ENCODE data around the gene RMC1. TPM values are rescaled to one million over a fixed set of nuclear protein-coding genes. Genes with fewer than 3 reads are reported as not detected.

Gene RMC1
- total RNA-seq, 2 experiments from 2014 or later, result 46.9 to 48.3 TPM

- H3K27ac ChIP-seq (ENCODE audit: low read depth in 1 of 2, low read length in 2 of 2), result no peak overlapping the region
- no peaks in the 10 kb centered on the region for H3K4me1 Mint-ChIP-seq (ENCODE audit: low read depth)
- H3K36me3 Mint-ChIP-seq (ENCODE audit: low read depth), result peaks cover 46% of the 10 kb centered on the region
- peaks cover 90% of the 10 kb centered on the region for H3K36me3 ChIP-seq (ENCODE audit: insufficient read depth, low read length)
- no peaks in the 10 kb centered on the region for H3K9me3 Mint-ChIP-seq
- no peak overlapping the region for H3K27ac Mint-ChIP-seq
- no peaks in the 10 kb centered on the region for H3K27me3 ChIP-seq (ENCODE audit: control insufficient read depth in 1 of 2, insufficient read depth in 2 of 2, low read length in 2 of 2)
- DNase-seq (no peak), ATAC-seq (ENCODE audit: poor library complexity) (no peak)
- H3K9me3 ChIP-seq (ENCODE audit: control insufficient read depth in 1 of 2, insufficient read depth in 1 of 2, low read length in 2 of 2), result no peaks in the 10 kb centered on the region
- H3K4me3 Mint-ChIP-seq, result no peak overlapping the region
- H3K4me3 ChIP-seq (ENCODE audit: low read length), result no peak overlapping the region
- intact Hi-C loops (cut with DNase I, micrococcal nuclease), result no loop called here
- no peaks in the 10 kb centered on the region for H3K4me1 ChIP-seq (ENCODE audit: insufficient read depth, low read length)
- no peaks in the 10 kb centered on the region for H3K27me3 Mint-ChIP-seq
- ChIA-PET CTCF (no interaction called here), POLR2A (no interaction called here)
- TF ChIP-seq, protein P1, sequence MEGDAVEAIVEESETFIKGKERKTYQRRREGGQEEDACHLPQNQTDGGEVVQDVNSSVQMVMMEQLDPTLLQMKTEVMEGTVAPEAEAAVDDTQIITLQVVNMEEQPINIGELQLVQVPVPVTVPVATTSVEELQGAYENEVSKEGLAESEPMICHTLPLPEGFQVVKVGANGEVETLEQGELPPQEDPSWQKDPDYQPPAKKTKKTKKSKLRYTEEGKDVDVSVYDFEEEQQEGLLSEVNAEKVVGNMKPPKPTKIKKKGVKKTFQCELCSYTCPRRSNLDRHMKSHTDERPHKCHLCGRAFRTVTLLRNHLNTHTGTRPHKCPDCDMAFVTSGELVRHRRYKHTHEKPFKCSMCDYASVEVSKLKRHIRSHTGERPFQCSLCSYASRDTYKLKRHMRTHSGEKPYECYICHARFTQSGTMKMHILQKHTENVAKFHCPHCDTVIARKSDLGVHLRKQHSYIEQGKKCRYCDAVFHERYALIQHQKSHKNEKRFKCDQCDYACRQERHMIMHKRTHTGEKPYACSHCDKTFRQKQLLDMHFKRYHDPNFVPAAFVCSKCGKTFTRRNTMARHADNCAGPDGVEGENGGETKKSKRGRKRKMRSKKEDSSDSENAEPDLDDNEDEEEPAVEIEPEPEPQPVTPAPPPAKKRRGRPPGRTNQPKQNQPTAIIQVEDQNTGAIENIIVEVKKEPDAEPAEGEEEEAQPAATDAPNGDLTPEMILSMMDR (IDR thresholded peaks at IDR 0.05), result no peak
These were observed 31.8 kb upstream of the RMC1 start for GRCh38 chr18:23471486-23471885.

DNA sequence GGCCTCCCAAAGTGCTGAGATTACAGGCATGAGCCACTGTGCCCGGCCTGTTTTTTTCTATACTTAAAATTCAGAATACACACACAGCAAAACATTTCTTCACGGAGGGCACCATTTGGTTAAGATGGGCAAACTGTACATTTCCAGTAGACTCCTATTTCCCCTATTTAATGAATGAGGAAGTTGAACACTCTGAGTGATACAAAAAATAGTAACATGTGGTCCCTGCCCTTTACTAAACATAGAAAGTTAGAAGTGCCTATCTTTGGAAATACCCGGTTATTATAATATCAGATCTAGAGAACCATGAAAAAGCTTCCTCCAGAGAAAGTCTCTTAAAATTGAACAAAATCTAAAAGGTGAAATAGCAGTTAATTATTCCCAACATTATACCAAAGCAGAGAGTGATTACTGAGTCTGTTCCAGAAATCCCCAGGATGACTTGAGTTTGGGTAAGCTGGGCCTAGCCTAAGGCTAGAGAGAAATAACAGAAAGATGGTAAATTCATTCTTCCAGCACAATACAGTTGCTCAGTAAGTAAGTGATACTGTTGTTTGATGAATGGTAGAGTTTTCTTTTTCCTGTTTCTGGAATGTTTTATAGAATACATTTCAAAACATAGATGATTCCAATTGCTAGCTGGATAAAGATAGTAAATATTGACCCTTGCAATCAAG lies 23.3 kb upstream of the RMC1 start:
- intact Hi-C loops (cut with DNase I, micrococcal nuclease), result no loop called here
- Histone ChIP-seq H3K36me3 (ENCODE audit: insufficient read depth, low read length) (peaks cover 62% of the 10 kb centered on the region), H3K4me1 (ENCODE audit: insufficient read depth, low read length) (no peaks in the 10 kb centered on the region), H3K9me3 (ENCODE audit: control insufficient read depth in 1 of 2, insufficient read depth in 1 of 2, low read length in 2 of 2) (no peaks in the 10 kb centered on the region), H3K27me3 (ENCODE audit: control insufficient read depth in 1 of 2, insufficient read depth in 2 of 2, low read length in 2 of 2) (no peaks in the 10 kb centered on the region), H3K27ac (ENCODE audit: low read depth in 1 of 2, low read length in 2 of 2) (no peak overlapping the region), H3K4me3 (ENCODE audit: low read length) (no peak overlapping the region)
- ChIA-PET POLR2A (interaction anchor here (0.7 kb wide), 1 partner anchor 22 kb away, joined by 4 read pairs; no protein-coding TSS in a partner anchor), CTCF (interaction anchor here (1.7 kb wide), 1 partner anchor 19 kb away, joined by 4 read pairs; no protein-coding TSS in a partner anchor)
- Mint-ChIP-seq H3K4me3 (no peak overlapping the region), H3K4me1 (ENCODE audit: low read depth) (no peaks in the 10 kb centered on the region), H3K9me3 (no peaks in the 10 kb centered on the region), H3K27me3 (no peaks in the 10 kb centered on the region), H3K27ac (no peak overlapping the region), H3K36me3 (ENCODE audit: low read depth) (peaks cover 70% of the 10 kb centered on the region)
- no peak for ATAC-seq (ENCODE audit: poor library complexity)
- no peak for DNase-seq
- TF ChIP-seq, protein P1 (IDR thresholded peaks at IDR 0.05), result no peak

DNA sequence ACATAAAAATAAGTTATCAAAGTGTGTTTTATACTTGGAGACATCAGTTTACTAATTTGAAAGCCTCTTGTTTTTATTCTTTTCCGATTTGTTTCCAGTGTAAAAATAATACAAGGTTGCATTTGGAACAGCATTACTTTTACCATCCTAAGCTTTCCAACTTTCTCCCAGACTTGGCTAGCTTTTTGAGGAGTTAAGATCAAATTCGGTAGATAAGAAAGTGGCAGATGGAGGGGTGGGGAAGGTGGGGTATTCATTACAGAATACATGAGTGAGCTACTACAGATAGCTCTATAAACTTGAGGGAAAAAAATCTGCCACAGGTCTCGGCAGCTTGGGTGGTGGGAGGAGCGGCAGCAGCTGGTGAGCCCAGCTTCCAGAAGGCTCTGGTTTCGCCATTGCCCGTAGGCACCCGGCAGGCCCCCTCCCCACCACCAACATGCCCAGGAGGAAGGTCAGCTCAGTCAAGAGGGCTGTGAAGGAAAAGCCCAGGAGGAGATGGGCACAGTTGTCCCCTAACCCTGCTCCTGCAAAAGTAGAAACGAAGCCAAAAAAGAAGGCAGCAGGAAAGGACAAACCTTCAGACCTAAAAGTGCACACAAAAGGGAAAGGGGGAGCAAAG lies 18.6 kb upstream of the RMC1 start:
- intact Hi-C loops (cut with DNase I, micrococcal nuclease), result no loop called here
- H3K4me1 Mint-ChIP-seq (ENCODE audit: low read depth), result peaks cover 19% of the 10 kb centered on the region

More for the DNA sequence above, 18.6 kb upstream of the RMC1 start:
- no peak overlapping the region for H3K27ac ChIP-seq (ENCODE audit: low read depth in 1 of 2, low read length in 2 of 2)
- CTCF ChIA-PET, result no interaction called here
- DNase-seq, result no peak
- H3K27me3 ChIP-seq (ENCODE audit: control insufficient read depth in 1 of 2, insufficient read depth in 2 of 2, low read length in 2 of 2), result no peaks in the 10 kb centered on the region
- no peaks in the 10 kb centered on the region for H3K27me3 Mint-ChIP-seq
- peaks cover 9% of the 10 kb centered on the region for H3K4me1 ChIP-seq (ENCODE audit: insufficient read depth, low read length)
- no peaks in the 10 kb centered on the region for H3K9me3 Mint-ChIP-seq
- TF ChIP-seq, protein P1 (IDR thresholded peaks at IDR 0.05), result no peak
- H3K4me3 ChIP-seq (ENCODE audit: low read length), result no peak overlapping the region
- ATAC-seq (ENCODE audit: poor library complexity), result no peak
- no peak overlapping the region for H3K4me3 Mint-ChIP-seq
- H3K36me3 Mint-ChIP-seq (ENCODE audit: low read depth), result peaks cover 28% of the 10 kb centered on the region
- H3K27ac Mint-ChIP-seq, result no peak overlapping the region
- peaks cover 19% of the 10 kb centered on the region for H3K36me3 ChIP-seq (ENCODE audit: insufficient read depth, low read length)
- POLR2A ChIA-PET, result no interaction called here
- no peaks in the 10 kb centered on the region for H3K9me3 ChIP-seq (ENCODE audit: control insufficient read depth in 1 of 2, insufficient read depth in 1 of 2, low read length in 2 of 2)

All from CD4-positive, alpha-beta T cell (primary cell).